Stimulated activated effector memory CD8-positive, alpha-beta T cell treated with anti-CD3 and anti-CD28 coated beads, Interleukin-12 subunit alpha, Interleukin-12 subunit beta, amount 100 ng/mL, for 72 hours (primary cell): ENCODE data around the gene ELOVL2.

ENCODE experiments used
- ATAC-seq: fragments of 150-1000 bp; cut with Tn5 transposase; 2 replicates; pipeline ENCODE4 v1.10.0; 2021
- DNase-seq, 2 donors: peaks; one replicate each; pipeline ENCODE4 v3.0.0; 2021 to 2022; ENCODE audit warnings: low spot score in 2 of 2
- H3K27ac Mint-ChIP-seq: one replicate; pipeline ENCODE4 v1.8.0; 2022; ENCODE audit warnings: mild to moderate bottlenecking, mixed read lengths
- H3K36me3 Mint-ChIP-seq: one replicate; pipeline ENCODE4 v1.8.0; 2022; ENCODE audit warnings: mild to moderate bottlenecking, mixed read lengths
- H3K4me1 Mint-ChIP-seq: one replicate; pipeline ENCODE4 v1.8.0; 2022; ENCODE audit warnings: mixed read lengths
- H3K4me3 Mint-ChIP-seq: one replicate; pipeline ENCODE4 v1.8.0; 2022; ENCODE audit warnings: mild to moderate bottlenecking, mixed read lengths
- H3K9me3 Mint-ChIP-seq: one replicate; pipeline ENCODE4 v1.8.0; 2022; ENCODE audit warnings: mixed read lengths

The ELOVL2 gene

DNA sequence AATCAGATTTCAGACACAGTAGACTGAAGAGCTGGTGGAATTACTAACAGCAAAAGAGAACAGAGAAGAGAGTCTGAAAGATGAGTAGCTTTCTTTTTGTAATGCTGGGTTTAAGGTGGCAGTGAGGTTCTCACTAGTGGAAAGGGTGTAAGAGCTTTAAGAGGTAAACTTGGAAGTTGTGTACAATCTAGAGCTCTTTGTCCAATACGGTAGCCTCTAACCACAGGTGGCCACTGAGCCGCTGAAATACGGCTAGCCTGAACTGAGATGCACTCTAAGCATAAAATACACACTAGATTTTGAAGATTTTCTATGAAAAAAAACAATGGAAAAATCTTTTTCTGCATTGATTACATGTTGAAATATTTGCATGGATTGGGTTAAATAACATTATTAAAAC is 4.0 kb downstream of the ELOVL2 start:
- H3K27ac Mint-ChIP-seq: no peak overlapping the region
- no peaks in the 10 kb centered on the region for H3K36me3 Mint-ChIP-seq
- no peaks in the 10 kb centered on the region for H3K9me3 Mint-ChIP-seq
- ATAC-seq (no peak), DNase-seq (no peak)
- H3K4me3 Mint-ChIP-seq: no peak overlapping the region
- H3K4me1 Mint-ChIP-seq: peaks cover 16% of the 10 kb centered on the region

DNA sequence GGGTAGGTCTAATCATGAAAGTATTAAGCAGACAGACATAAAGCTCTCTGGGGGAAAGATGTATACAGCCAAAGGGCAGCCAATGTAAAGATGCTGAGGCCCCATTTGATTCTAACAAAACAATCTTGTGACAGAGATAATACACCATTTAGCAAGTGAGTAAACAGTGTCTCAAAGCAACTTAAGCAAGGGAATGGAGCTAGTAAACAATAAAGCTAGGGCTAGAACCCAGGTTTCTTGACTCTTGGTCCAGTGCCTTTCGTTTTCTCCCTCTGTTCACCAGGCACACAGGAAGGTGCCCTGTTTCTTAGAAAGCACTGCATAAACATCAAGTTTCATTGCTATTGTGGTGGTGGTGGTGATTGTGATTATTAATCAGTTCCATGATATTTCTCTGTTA is 5.1 kb downstream of the ELOVL2 start:
- H3K27ac Mint-ChIP-seq: no peak overlapping the region
- no peaks in the 10 kb centered on the region for H3K36me3 Mint-ChIP-seq
- H3K9me3 Mint-ChIP-seq: no peaks in the 10 kb centered on the region
- no peak overlapping the region for H3K4me3 Mint-ChIP-seq
- no peak for DNase-seq
- peaks cover 10% of the 10 kb centered on the region for H3K4me1 Mint-ChIP-seq
- ATAC-seq: no peak

DNA sequence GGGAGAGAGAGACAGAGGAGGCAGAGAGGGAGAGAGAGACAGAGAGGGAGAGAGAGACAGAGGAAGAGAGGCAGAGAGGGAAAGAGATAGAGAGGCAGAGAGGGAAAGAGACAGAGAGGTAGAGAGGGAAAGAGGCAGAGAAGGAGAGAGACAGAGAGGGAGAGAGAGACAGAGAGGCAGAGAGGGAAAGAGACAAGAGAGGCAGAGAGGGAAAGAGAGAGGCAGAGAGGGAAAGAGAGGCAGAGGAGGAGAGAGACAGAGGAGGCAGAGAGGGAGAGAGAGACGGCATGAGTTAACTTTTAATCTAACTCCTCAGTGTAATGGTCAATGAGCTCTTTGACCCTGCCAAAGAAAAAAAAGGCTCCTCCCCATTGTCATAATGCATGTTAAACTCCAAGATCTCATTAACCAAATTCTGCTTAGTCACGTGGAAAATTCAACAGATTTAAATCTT is 7.1 kb downstream of the ELOVL2 start:
- ATAC-seq: no peak
- Mint-ChIP-seq H3K27ac (no peak overlapping the region), H3K4me1 (no peaks in the 10 kb centered on the region), H3K4me3 (no peak overlapping the region), H3K9me3 (no peaks in the 10 kb centered on the region), H3K36me3 (no peaks in the 10 kb centered on the region)
- DNase-seq: no peak

DNA sequence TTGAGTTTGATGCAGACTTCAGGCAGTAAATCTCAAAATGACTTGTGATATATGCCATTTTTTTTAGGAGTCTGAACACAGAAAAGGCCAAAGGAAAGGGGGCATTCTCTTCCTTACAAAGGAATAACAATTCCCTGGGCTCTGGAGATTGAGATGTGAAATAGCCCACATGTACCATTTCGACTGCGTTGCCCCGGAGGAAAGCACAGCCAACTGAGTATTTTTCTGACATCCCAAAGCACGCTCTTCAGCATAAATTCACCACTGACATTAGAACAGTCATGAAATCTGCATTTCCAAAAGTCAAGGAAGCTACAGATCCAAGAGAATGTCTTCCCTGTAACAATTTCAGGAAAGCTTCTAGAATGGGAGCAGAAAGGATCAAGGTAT is 7.8 kb downstream of the ELOVL2 start:
- H3K9me3 Mint-ChIP-seq: no peaks in the 10 kb centered on the region
- no peak overlapping the region for H3K27ac Mint-ChIP-seq
- no peak overlapping the region for H3K4me3 Mint-ChIP-seq
- no peaks in the 10 kb centered on the region for H3K36me3 Mint-ChIP-seq
- no peaks in the 10 kb centered on the region for H3K4me1 Mint-ChIP-seq
- ATAC-seq (no peak), DNase-seq (no peak)

DNA sequence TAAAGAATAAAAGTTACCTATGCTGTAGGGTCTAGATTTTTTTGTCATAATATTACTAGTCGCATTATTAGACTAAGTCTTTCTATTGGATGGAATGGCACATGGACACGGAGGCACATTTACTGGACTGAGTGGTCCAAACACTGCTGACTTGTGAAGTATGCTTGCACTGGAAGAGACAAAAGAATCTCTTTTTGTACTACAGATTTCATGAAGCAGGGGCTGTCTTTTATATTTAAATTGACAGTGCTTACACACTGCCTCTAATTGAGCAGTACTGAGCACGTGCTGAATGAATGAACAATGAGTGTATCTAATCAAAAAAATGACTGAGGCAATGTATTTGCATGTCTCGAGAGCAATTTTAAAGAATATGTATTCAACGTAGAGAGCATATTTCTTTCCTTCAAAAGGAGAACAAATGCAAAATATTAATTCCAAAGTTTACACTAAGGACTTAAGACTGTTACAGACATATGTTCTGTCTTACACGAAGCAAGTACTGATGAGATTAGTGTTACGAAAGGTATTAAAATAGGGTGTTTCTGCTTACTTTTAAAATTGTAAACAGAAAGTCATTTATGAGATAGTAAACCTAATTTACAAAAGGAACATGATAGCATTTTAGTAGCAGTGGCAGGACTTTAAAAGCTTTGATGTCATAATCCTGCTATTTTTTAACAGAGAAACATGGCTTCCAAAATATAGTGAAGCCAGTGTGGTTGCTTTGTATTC is 8.3 kb downstream of the ELOVL2 start:
- Mint-ChIP-seq H3K9me3 (no peaks in the 10 kb centered on the region), H3K4me3 (no peak overlapping the region), H3K36me3 (no peaks in the 10 kb centered on the region), H3K27ac (no peak overlapping the region), H3K4me1 (no peaks in the 10 kb centered on the region)
- no peak for ATAC-seq
- no peak for DNase-seq

DNA sequence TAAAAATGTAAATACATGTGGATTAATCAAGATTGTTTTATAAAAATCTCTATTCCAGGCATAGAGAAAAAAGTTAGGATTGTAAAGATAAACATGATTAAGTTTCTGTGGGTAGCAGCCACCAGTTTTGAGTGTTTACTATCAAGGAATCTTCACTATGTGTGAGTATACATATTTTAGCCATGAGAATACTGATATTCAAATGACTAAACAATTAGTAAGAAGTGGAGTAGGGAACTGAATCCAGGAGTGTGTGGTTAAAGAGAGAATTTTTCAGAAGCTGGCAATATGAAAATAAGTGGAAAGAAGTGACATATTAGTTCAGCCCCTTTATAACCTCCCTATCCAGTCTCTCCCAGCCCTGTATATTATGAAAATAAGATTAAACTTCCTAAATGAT is 10.3 kb downstream of the ELOVL2 start:
- DNase-seq: no peak
- H3K27ac Mint-ChIP-seq: no peak overlapping the region
- no peak for ATAC-seq
- no peaks in the 10 kb centered on the region for H3K4me1 Mint-ChIP-seq
- no peak overlapping the region for H3K4me3 Mint-ChIP-seq
- no peaks in the 10 kb centered on the region for H3K36me3 Mint-ChIP-seq
- no peaks in the 10 kb centered on the region for H3K9me3 Mint-ChIP-seq

DNA sequence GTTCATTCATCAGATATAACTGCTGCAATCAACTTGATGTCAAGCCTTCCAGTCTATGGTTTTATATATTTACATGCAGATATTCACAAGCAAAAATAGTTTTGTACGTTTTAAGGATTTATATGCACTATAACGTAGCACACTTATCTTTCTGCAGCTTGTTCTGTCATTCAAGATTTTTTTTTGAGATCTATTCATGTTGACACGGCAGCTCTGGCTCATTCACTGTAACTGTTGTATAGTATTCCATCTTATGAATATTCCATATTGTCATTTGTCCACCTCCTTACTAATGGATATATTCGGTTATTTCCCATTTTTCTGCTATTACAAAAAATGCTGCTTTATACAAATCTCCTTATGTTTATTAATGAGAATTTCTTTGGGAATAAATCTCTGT is 13.2 kb downstream of the ELOVL2 start:
- Mint-ChIP-seq H3K9me3 (no peaks in the 10 kb centered on the region), H3K4me1 (no peaks in the 10 kb centered on the region), H3K4me3 (no peak overlapping the region), H3K27ac (no peak overlapping the region), H3K36me3 (no peaks in the 10 kb centered on the region)
- DNase-seq (no peak), ATAC-seq (no peak)

DNA sequence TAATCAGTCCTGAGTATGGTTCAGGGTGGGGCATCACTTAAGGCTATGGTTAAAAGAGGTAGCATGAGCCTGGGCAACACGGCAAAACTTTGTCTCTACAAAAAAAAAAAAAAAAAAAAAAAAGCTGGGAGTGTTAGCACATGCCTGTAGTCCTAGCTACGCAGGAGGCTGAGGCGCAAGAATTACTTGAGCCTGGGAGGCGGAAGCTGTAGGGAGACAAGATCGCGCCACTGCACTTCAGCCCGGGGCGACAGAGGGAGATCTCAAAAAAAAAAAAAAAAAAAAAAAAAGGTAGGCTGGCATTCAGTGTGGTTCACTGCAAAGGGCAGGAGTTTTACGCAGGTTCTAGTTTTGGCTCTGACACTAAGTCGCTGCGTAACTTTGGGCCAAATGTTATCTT is 15.1 kb downstream of the ELOVL2 start:
- ATAC-seq: no peak
- H3K9me3 Mint-ChIP-seq: no peaks in the 10 kb centered on the region
- DNase-seq: no peak
- H3K36me3 Mint-ChIP-seq: no peaks in the 10 kb centered on the region
- H3K27ac Mint-ChIP-seq: no peak overlapping the region
- no peak overlapping the region for H3K4me3 Mint-ChIP-seq
- H3K4me1 Mint-ChIP-seq: no peaks in the 10 kb centered on the region

DNA sequence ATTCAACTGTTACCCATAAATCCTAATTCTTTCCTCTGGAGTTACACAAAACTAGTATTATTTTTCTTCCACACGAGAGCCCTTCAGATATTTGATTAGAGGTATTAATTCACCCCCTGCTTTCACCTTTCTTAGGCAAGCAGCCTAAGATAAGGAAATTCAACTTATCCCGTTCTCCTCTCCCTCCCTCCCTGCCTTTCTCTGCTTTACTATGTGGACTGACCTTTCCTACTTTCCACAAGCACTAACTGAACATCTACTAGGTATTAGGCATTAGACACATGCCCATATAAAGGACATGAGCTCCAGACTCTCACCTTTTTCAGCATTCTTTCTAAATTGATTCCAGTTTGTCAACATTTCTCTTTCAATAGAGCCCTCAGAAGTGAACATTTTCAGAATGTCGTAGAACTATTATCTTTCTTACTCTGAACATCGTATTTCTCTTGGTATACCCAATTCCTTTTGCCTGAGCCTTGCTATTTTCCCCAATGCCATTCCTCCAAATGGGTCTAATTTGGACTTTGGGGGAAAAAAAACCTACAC is 16.5 kb downstream of the ELOVL2 start:
- ATAC-seq: no peak
- DNase-seq: no peak
- Mint-ChIP-seq H3K27ac (no peak overlapping the region), H3K4me3 (no peak overlapping the region), H3K36me3 (no peaks in the 10 kb centered on the region), H3K9me3 (no peaks in the 10 kb centered on the region), H3K4me1 (no peaks in the 10 kb centered on the region)

DNA sequence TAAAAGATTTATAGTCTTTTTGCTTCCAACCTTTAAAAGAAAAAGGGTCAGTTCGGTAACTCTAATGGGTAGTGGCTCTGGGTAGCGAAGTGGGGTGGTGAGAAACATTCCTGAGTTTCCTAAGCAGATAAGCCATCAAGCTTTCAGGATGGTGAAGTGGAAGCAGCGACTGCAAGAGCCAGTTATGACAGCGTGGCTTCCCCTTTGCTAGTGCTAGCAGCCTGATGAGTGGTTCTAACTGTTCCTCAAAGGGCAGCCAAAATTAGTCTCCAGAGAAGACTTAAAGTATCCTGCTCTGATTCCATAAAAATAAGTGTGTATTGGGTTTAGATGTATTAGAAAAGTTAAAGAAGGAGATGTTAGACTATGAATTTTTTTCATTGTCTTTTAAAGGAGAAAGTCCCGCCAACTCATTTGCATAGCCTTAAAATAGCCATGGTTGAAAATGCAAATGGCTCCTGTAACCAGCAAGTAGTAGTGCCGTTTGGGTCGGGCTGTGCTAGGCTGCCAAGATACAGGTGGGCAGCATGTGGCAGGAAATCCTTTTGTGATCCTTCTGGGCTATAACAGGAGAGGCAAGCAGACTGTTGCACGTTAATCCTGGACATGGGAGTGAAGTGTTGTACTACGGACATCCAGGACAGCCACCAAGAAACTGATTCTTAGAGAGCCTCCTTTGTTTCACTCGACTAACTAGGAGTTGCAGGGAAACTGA is 18.0 kb downstream of the ELOVL2 start:
- Mint-ChIP-seq H3K9me3 (no peaks in the 10 kb centered on the region), H3K4me1 (no peaks in the 10 kb centered on the region), H3K27ac (no peak overlapping the region), H3K36me3 (no peaks in the 10 kb centered on the region), H3K4me3 (no peak overlapping the region)
- DNase-seq (no peak), ATAC-seq (no peak)

DNA sequence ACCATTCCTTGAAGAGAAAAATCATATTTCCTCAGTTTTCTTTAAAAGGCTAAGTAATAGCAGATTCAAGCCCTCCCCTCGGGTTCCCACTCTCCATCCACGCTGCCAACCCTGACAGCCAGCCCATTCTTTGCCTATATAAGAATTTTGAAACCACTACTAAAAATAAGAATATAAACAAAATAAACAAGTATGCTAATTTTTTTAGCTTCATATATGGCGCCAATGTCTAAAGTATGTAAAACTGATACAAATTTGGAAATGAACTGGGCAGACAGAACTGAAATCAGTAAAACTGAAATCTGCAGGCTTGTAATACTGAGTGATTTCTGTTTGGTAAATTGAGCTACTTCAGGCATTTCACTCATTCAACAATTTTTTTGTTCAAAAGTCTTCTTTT is 19.0 kb downstream of the ELOVL2 start:
- H3K4me1 Mint-ChIP-seq: no peaks in the 10 kb centered on the region
- no peak for ATAC-seq
- DNase-seq: no peak
- no peaks in the 10 kb centered on the region for H3K9me3 Mint-ChIP-seq
- no peak overlapping the region for H3K27ac Mint-ChIP-seq
- no peaks in the 10 kb centered on the region for H3K36me3 Mint-ChIP-seq
- H3K4me3 Mint-ChIP-seq: no peak overlapping the region

DNA sequence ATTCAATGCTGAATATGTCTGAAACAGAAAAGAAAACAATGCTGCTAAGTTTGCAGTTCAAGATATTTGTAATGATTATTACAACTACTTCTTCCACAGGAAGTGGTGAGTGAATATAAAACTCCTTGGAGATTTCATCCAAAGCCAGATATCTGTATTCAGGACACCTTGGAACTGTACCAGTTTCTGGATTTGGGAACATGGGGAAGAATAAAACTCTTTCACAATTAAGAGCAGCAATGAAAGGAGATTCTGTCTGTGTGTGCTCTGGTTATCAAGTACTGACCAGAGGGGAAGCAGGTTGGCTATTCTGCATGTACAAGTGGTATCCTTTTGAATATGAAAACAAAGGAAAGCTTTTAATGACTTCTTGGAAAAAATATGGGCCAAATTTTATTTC is 21.1 kb downstream of the ELOVL2 start:
- H3K36me3 Mint-ChIP-seq: no peaks in the 10 kb centered on the region
- ATAC-seq (no peak), DNase-seq (no peak)
- H3K4me3 Mint-ChIP-seq: no peak overlapping the region
- no peaks in the 10 kb centered on the region for H3K9me3 Mint-ChIP-seq
- H3K4me1 Mint-ChIP-seq: no peaks in the 10 kb centered on the region
- no peak overlapping the region for H3K27ac Mint-ChIP-seq

DNA sequence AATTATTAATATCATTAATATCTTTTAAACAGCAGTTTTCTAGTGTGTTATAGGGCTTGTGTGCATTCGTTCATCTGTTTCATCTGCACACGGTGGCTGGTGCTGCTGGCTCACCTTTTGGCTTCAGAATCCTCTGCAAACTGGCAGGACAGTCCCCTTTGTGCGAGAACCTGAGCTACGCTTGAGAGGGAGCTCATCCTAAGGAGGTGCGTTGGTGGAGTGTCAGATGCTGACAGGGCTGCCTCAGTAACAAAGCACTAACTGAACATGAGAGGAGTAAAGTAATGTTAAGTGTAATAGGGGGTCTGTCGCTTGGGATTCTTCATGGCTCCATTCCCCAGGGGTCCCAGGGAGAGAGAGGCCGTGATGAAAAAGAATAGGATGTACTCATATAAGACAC is 22.4 kb downstream of the ELOVL2 start:
- Mint-ChIP-seq H3K27ac (peak overlapping the region; percentile 56), H3K4me1 (no peaks in the 10 kb centered on the region), H3K4me3 (no peak overlapping the region), H3K36me3 (no peaks in the 10 kb centered on the region), H3K9me3 (no peaks in the 10 kb centered on the region)
- ATAC-seq (peak; percentile 13), DNase-seq (no peak)

DNA sequence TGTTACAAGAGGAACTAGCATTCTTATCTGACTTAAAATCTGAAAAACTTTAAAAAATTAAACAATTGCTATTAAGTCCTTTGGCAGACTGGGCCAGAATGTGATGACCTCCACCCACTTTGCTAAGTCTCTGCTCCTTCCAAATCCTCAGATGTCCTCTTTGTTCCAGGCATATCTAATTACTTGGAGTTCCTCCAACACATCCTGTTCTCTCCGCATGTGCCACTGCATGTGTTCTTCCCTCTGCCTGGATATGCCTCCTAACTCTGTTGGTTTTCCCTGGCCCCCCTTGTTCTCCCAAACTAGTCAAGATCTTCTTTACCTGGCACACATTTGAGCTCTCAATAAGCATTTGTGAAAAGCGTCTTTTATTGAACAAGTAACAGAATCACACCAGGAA is 23.1 kb downstream of the ELOVL2 start:
- ATAC-seq: no peak
- DNase-seq: no peak
- no peaks in the 10 kb centered on the region for H3K36me3 Mint-ChIP-seq
- no peak overlapping the region for H3K27ac Mint-ChIP-seq
- H3K4me1 Mint-ChIP-seq: no peaks in the 10 kb centered on the region
- H3K4me3 Mint-ChIP-seq: no peak overlapping the region
- H3K9me3 Mint-ChIP-seq: no peaks in the 10 kb centered on the region

DNA sequence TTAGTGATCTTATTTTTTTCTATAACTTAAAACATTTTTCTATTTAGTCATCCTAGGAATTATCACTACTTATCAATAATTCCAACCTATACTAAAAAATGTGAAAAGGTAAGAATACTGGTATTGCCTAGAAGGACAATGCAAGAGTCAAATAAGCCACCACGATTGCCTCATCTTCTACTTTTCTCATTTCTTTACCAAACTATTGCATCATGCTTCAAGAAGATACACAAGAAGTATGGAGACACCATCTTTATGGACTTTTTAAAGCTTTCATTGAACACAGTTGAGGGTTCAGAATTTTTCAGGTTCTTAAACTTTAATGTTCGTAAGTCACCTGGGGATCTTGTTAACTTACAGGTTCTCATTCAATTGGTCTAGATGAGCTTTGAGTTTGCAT is 25.9 kb downstream of the ELOVL2 start:
- Mint-ChIP-seq H3K36me3 (no peaks in the 10 kb centered on the region), H3K4me3 (no peak overlapping the region), H3K4me1 (no peaks in the 10 kb centered on the region), H3K9me3 (no peaks in the 10 kb centered on the region), H3K27ac (no peak overlapping the region)
- ATAC-seq (no peak), DNase-seq (no peak)

DNA sequence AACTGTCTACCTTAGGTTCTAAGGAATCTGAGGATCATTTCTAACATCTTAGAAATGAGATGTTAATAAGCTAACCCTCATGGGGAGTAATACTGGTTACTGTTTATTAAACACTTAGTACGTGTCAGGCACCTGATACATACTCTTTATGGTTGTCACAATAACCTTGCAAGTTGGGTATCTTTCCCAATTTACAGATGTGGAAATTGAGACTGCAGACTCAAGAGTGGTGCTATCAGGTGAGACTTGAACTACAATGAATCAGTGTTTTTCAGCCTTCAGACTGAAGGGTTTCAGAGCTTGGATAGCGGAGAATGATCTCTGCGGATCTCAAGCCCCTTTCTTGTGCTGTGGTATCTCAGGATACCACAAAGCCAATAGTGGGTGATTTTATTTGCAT is 27.0 kb downstream of the ELOVL2 start:
- ATAC-seq: no peak
- H3K27ac Mint-ChIP-seq: no peak overlapping the region
- no peaks in the 10 kb centered on the region for H3K9me3 Mint-ChIP-seq
- no peak for DNase-seq
- H3K4me1 Mint-ChIP-seq: no peaks in the 10 kb centered on the region
- H3K4me3 Mint-ChIP-seq: no peak overlapping the region
- H3K36me3 Mint-ChIP-seq: no peaks in the 10 kb centered on the region
